Measurements from ENCODE around the gene UMPS.

DNA sequence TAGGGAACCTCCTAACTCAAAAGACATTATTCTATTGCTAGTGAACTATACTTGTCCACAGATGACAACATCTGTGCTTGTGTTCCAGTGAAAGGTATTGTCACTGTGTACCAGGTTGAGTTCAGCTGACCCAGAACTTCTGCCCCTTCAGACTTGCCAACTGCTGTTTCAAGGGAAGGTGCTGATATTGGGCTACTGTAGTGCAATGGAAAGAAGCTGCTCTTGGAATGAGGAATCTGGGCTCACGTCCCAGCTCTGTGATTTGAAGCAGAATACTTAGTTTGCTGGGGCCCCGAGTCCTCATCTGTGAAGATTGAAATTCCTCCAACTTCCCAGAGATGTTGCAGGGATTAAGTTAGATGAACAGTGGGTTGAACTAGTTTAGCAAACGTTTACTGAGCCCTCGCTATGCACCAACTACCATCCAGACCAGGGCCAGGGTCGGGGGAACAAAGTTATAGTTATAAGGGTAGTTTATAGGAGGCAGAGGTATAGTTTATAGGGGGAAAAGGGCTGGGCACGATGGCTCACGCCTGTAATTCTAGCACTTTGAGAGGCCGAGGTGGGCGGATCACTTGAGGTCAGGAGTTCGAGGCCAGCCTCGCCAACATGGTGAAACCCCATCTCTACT is 15.9 kb upstream of the UMPS start:
- no peak for TF ChIP-seq EZH2 (IDR thresholded peaks at IDR 0.05; ENCODE audit: borderline replicate concordance, insufficient read depth, low read depth, low read length, poor library complexity, severe bottlenecking)
- TF ChIP-seq, protein P1, sequence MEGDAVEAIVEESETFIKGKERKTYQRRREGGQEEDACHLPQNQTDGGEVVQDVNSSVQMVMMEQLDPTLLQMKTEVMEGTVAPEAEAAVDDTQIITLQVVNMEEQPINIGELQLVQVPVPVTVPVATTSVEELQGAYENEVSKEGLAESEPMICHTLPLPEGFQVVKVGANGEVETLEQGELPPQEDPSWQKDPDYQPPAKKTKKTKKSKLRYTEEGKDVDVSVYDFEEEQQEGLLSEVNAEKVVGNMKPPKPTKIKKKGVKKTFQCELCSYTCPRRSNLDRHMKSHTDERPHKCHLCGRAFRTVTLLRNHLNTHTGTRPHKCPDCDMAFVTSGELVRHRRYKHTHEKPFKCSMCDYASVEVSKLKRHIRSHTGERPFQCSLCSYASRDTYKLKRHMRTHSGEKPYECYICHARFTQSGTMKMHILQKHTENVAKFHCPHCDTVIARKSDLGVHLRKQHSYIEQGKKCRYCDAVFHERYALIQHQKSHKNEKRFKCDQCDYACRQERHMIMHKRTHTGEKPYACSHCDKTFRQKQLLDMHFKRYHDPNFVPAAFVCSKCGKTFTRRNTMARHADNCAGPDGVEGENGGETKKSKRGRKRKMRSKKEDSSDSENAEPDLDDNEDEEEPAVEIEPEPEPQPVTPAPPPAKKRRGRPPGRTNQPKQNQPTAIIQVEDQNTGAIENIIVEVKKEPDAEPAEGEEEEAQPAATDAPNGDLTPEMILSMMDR (IDR thresholded peaks at IDR 0.05) = no peak
